Uterus (tissue), 2 donors: ENCODE results near the gene TMEM151A.

Experiments used
- CTCF ChIP-seq, 4 experiments: fragments of 200-600 bp in 2 of 4; fragments of 450-650 bp in 2 of 4; sonication (generic) in 2 of 4; IDR thresholded peaks; one replicate each; pipeline ENCODE4 v1.5.1; 2016 to 2019; ENCODE audit warnings: antibody characterized with exemption in 4 of 4, mild to moderate bottlenecking in 2 of 4, moderate library complexity in 1 of 4
- POLR2A ChIP-seq, 2 donors: fragments of 450-650 bp; IDR thresholded peaks; one replicate each; pipeline ENCODE4 v1.6.1; 2016; ENCODE audit warnings: antibody characterized with exemption in 2 of 2, mild to moderate bottlenecking in 1 of 2, moderate library complexity in 1 of 2

GRCh38 chr11:66277471-66278362 is 14.0 kb upstream of the TMEM151A start, which contains the start of gene CNIH2:
- TF ChIP-seq POLR2A (IDR thresholded peaks at IDR 0.05) (no peak), CTCF (IDR thresholded peaks at IDR 0.05) (no peak)
